Ramos (cell line): ENCODE data around the gene ZCWPW1.

Experiments used
- in situ Hi-C: fragments of 300-500 bp; cut with MboI; formaldehyde crosslinking; loops from one replicate; pipeline ENCODE4 v1.14.3; 2022; ENCODE audit warnings: low sequenced_read_pairs; ENCODE audit not compliant: unreplicated experiment

Gene ZCWPW1

GRCh38 chr7:100428199-100428966 lies at the start of gene ZCWPW1:
TSS of gene ZCWPW1 (minus strand) at chr7:100428703. CDS start at chr7:100420649, 8,054 bp downstream.
- in situ Hi-C loops = no loop called here

GRCh38 chr7:100477871-100478267 lies 49.4 kb upstream of the ZCWPW1 start:
- in situ Hi-C loops = loop anchor here (10.0 kb wide), 1 partner anchor 217 kb away; the partner anchor contains the start of gene GIGYF1

- in situ Hi-C loops = loop anchor here (10.0 kb wide), 1 partner anchor 218 kb away; the partner anchor contains the start of gene GIGYF1
Observed at GRCh38 chr7:100476903-100477870, 48.7 kb upstream of the ZCWPW1 start.

- in situ Hi-C loops = loop anchor here (10.0 kb wide), 1 partner anchor 219 kb away; the partner anchor contains the start of gene GIGYF1
Observed at GRCh38 chr7:100476101-100476780, 47.7 kb upstream of the ZCWPW1 start.

- in situ Hi-C loops = loop anchor here (10.0 kb wide), 1 partner anchor 219 kb away; the partner anchor contains the start of gene GIGYF1
Observed at GRCh38 chr7:100475549-100475948, 47.0 kb upstream of the ZCWPW1 start.

- in situ Hi-C loops = loop anchor here (10.0 kb wide), 1 partner anchor 222 kb away; the partner anchor contains the start of gene GIGYF1
Observed at GRCh38 chr7:100472854-100473499, 44.5 kb upstream of the ZCWPW1 start.

GRCh38 chr7:100472121-100472851 lies 43.8 kb upstream of the ZCWPW1 start:
- in situ Hi-C loops = loop anchor here (10.0 kb wide), 1 partner anchor 223 kb away; the partner anchor contains the start of gene GIGYF1

- in situ Hi-C loops = loop anchor here (10.0 kb wide), 1 partner anchor 224 kb away; the partner anchor contains the start of gene GIGYF1
Observed at GRCh38 chr7:100471021-100471420, 42.5 kb upstream of the ZCWPW1 start.

- in situ Hi-C loops = loop anchor here (5.0 to 10.0 kb wide), 2 partner anchors 93 to 225 kb away; partner anchors contain the start of gene GIGYF1
Observed at GRCh38 chr7:100469227-100470044, 40.9 kb upstream of the ZCWPW1 start.

GRCh38 chr7:100467638-100468373 lies 39.3 kb upstream of the ZCWPW1 start:
- in situ Hi-C loops = loop anchor here (5.0 kb wide), 1 partner anchor 94 kb away; no protein-coding TSS in a partner anchor

GRCh38 chr7:100466653-100467605 lies 38.4 kb upstream of the ZCWPW1 start:
- in situ Hi-C loops = loop anchor here (5.0 kb wide), 1 partner anchor 95 kb away; no protein-coding TSS in a partner anchor

GRCh38 chr7:100465702-100466311 lies 37.3 kb upstream of the ZCWPW1 start:
- in situ Hi-C loops = loop anchor here (5.0 kb wide), 1 partner anchor 96 kb away; no protein-coding TSS in a partner anchor

GRCh38 chr7:100465299-100465698 lies 36.8 kb upstream of the ZCWPW1 start:
- in situ Hi-C loops = loop anchor here (5.0 kb wide), 1 partner anchor 97 kb away; no protein-coding TSS in a partner anchor

- in situ Hi-C loops = loop anchor here (5.0 kb wide), 1 partner anchor 98 kb away; no protein-coding TSS in a partner anchor
Observed at GRCh38 chr7:100464791-100465190, 36.3 kb upstream of the ZCWPW1 start.

GRCh38 chr7:100464210-100464660 lies 35.7 kb upstream of the ZCWPW1 start, which contains the start of gene SPACDR:
TSS of gene SPACDR (minus strand) at chr7:100464260. CDS start at chr7:100464025, 235 bp downstream.
- in situ Hi-C loops = no loop called here
